Kidney tubule cell (primary cell): ENCODE measurements around the gene SLIT1.
A peak's percentile ranks its signal among the peaks of the same experiment; 100 is the strongest.
"Not testable (repeated sequence)": the region's sequence is repeated elsewhere in the genome, so short reads cannot be mapped to it uniquely, and the experiment has no call there.

ENCODE experiments used
- DNase-seq: peaks from one replicate; pipeline ENCODE4 v3.0.0-alpha.2; 2018; ENCODE audit warnings: low spot score

Gene SLIT1

GRCh38 chr10:97042716-97043562, 142.8 kb downstream of the SLIT1 start:
- DNase-seq, result no peak

- DNase-seq, result no peak
Measured at GRCh38 chr10:97042081-97042480, 143.7 kb downstream of the SLIT1 start.

DNA sequence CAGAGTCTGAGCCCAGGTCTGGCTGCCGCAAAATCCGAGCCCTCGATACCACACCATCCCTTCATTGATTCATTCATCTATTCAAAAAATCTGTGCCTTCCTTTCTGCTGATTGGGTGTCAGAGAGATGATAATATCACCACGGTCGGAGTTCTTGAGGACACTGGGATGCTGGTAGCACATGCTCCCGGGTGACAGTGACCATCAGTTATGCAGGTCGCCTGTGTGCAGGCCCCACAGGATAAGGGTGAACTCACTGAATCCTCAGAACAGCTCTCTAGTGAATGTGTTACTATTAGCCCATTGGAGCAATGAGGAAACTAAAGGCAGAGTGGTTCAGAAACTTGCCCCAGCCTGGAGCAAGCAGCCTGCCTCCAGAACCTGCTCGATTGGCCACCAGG, 145.1 kb downstream of the SLIT1 start:
- no peak for DNase-seq

GRCh38 chr10:97040248-97040584, 145.5 kb downstream of the SLIT1 start:
- no peak for DNase-seq

GRCh38 chr10:97039538-97040247, 146.1 kb downstream of the SLIT1 start:
- no peak for DNase-seq

- no peak for DNase-seq
Measured at GRCh38 chr10:97038688-97039087, 147.1 kb downstream of the SLIT1 start.

GRCh38 chr10:97037365-97038361, 148.1 kb downstream of the SLIT1 start:
- DNase-seq, result peak; percentile 79

DNA sequence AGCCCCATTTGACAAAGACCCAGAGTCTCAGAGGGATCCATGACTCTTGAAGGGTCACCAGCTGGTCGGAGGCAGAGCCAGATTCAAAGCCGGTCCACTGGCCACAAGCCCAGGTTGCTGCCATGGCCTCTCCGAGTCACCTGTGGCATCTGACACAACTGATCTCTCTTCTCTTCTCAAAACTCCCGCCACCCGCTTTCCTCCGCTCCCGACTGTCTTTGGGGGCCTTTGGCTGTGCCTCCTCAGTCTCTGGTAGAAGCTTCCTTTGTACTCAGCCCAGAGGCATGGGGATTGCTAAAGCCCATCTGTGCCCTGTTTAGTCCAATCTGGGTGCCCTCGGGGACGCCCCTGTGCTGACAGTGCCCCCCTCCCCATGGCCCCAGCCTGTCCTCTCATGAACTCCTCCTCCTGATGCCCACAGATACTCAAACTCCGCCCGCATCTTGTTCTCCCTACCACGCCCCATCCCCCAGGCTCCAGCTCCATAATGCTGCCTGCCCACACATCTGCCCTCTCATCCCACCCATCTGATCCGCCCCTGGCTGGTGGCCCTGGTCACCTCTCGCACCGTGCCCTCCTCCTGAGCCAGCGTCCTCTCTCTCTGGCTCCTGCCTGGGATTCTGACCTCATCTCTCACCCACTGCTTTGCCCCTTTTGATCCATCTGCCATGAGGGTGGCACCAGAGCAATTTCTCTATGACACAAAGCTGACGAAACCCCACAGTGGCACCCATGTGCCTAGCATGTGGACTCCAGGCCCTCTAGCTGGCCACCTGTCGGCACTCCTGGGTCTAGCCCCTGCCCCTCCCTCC, 150.6 kb downstream of the SLIT1 start:
- DNase-seq, result no peak

- no peak for DNase-seq
Measured at GRCh38 chr10:97034301-97034700, 151.5 kb downstream of the SLIT1 start.

DNA sequence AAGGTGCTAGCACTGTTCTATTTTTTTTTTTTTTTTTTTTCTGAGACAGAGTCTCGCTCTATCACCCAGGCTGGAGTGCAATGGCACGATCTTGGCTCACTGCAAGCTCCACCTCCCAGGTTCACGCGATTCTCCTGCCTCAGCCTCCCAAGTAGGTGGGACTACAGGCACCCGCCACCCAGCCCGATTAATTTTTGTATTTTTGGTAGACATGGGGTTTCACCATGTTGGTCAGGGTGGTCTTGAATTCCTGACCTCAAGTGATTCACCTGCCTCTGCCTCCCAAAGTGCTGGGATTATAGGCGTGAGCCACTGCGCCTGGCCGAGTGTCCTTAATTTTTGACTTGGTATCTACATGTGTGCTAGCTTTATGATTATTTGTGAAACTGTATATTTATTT, 151.9 kb downstream of the SLIT1 start:
- DNase-seq, result not testable (repeated sequence)

DNA sequence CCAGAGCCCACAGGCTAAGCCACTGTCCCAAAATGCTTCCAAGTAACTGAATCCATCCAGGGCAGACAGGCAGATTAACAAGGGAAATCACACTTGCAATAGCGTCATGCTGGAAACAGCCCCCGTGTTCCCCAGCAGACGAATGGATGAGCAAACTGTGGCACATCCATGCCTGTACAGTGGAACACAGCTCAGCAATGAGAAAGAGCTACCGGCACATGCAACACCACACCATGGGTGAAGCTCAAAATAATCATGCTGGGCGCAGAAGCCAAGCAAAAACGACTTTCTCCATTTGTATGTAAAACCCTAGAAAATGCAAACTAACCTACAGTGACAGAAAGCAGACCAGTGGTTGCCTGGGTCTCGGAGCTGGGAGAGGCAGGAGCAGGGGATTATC, 153.1 kb downstream of the SLIT1 start:
- DNase-seq, result no peak

- no peak for DNase-seq
Measured at GRCh38 chr10:97031459-97031858, 154.3 kb downstream of the SLIT1 start.

DNA sequence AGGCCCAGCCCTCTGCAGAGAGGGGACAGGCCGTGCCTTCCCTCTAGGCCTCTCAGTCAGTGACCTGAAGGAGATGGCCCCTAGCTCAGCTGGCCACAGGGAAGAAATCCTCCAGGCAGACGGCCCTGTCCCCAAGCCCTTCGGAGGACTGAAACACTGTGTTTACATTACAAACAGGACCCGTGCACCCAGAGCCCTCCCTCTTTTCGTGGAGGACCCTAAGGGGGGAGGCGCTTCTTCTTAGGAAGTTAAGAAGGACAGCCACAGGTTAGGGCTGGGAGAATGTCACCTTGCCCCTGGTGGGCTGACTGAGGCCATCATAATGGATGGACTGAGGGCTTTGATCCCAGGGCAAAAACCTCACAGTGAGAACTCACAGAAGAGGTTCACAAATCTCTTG, 154.9 kb downstream of the SLIT1 start:
- no peak for DNase-seq

DNA sequence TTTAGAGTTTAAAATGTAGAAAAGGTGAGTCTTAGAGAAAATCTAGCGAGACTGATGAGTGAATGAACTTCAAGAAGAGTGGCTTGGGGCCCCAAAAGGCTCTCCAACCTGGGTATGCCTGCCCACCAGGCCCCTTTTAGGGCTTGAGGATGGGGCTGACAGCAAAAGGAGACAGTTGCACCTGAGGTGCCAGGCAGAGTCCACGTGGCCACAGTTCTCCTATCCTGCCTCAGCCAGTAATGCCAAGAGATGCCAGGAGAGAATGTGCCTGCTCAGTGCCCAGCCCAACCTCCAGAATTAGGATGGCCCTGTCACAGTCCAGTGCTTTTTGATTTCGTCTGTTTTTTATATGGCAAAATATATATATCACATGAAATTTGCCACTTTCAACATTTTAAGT, 156.5 kb downstream of the SLIT1 start:
- DNase-seq, result no peak

DNA sequence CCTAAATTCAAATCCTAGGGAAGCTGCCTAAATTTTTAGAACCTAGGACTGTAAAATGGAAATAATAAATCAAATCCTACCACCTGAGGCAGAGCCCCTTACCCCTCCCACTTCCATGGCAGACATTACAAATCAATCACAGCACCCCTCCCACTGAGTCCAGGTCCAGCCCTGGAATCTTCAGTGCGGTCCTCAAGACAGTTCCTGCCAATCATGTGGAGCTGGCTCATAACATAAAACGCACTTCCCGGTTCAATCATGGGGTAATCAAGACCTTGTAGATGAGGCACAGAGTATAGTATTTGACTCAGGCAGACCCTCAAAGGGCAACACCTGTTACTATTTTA, 157.0 kb downstream of the SLIT1 start:
- DNase-seq, result no peak

DNA sequence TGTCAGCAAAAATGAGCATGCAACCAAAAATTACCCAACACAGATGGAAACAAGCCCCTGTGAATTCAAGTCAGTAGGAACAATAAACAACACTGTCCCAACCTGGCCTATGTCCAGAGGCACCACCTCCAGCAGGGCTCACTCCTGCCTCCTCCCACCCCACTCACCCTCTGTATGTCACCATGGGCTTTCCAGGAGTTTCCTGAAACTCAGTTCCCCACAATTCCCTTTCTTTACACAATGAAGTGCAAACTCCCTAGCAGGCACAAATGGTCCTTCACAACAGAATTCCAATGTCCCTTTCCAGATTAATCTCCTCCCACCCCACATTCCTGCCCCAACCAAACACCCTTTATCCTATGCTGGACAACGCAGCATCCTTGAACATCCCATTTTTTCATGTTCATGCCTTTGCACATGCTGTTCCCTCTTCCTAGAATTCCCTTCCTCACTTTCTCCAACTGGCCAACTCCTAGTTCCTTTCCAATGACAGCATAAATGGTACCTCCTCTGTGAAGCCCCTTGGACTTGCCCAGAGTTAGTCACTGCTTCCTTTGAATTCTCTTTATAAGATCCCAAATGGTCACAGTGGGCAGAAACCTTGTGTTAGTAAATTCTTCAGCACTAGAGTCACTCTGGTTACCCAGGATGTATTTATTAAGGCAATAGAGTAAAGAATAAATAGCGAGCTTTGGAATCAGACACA, 157.5 kb downstream of the SLIT1 start:
- peak; percentile 78 for DNase-seq

GRCh38 chr10:97025613-97026242, 160.0 kb downstream of the SLIT1 start:
- peak; percentile 44 for DNase-seq

DNA sequence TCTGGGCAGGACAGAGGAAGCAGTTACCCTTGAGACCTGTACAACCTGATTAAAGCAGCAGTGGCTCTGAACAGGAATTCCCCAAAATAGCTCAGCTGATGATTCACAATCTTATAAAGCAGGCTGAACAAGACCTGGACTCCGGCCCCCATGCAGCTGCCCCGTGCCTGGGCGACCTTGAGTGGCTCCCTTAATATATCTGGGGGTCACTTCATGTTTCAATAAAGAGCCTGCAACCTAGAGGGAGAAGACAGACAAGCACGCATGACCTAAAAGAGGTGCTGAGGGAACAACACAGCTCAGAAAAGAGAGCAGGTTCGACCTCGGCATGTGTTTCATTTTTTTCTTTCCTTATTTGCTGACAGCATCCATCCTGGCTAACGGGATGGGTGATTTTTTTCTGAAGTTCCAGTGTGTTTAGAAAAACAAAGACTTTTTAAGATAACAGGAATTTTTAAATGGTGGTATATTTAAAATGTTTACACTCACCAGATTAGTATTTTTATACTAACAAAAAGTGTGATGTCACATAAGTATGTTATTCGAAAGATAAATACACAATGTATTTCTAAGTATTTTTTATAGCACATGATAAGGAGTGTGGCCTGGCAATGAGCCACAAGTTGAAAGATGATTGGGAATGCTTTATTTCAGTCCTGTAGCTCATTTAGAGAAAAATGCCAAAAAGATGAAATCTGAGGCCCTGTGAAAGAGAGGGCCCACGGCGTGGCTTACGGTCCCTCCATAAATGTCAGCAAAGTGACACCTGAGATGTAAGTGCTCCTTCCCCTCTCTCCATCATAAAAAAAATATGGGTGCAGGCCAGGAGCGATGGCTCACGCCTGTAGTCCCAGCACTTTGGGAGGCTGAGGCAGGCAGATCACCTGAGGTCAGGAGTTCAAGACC, 161.3 kb downstream of the SLIT1 start:
- peak; percentile 88 for DNase-seq

- peak; percentile 4 for DNase-seq
Measured at GRCh38 chr10:97023401-97024167, 162.2 kb downstream of the SLIT1 start.
